GM19372 (cell line): ENCODE results near the gene SLX4IP.
A peak's percentile ranks its signal among the peaks of the same experiment; 100 is the strongest.

Source experiments
- ATAC-seq: cut with Tn5 transposase; IDR thresholded peaks from one replicate; pipeline ENCODE4 v1.9.1; 2021; ENCODE audit warnings: mild to moderate bottlenecking, low read depth, moderate library complexity; ENCODE audit not compliant: unreplicated experiment

The SLX4IP gene

GRCh38 chr20:10462516-10462915 is 27.4 kb downstream of the SLX4IP start:
- ATAC-seq = no peak

- no peak for ATAC-seq
These were observed 28.5 kb downstream of the SLX4IP start for GRCh38 chr20:10463622-10464021.

GRCh38 chr20:10465135-10465534 is 30.0 kb downstream of the SLX4IP start:
- ATAC-seq = no peak

GRCh38 chr20:10466325-10466724 is 31.2 kb downstream of the SLX4IP start:
- ATAC-seq = no peak

- no peak for ATAC-seq
These were observed 31.8 kb downstream of the SLX4IP start for GRCh38 chr20:10466855-10467254.

- ATAC-seq = no peak
These were observed 32.7 kb downstream of the SLX4IP start for GRCh38 chr20:10467681-10468339.

GRCh38 chr20:10468340-10468845 is 33.3 kb downstream of the SLX4IP start:
- ATAC-seq = no peak

GRCh38 chr20:10469056-10469455 is 34.0 kb downstream of the SLX4IP start:
- no peak for ATAC-seq

GRCh38 chr20:10469599-10469998 is 34.5 kb downstream of the SLX4IP start:
- no peak for ATAC-seq

GRCh38 chr20:10470276-10470675 is 35.2 kb downstream of the SLX4IP start:
- no peak for ATAC-seq

GRCh38 chr20:10472871-10473270 is 37.8 kb downstream of the SLX4IP start:
- ATAC-seq = no peak

GRCh38 chr20:10474606-10475184 is 39.6 kb downstream of the SLX4IP start:
- no peak for ATAC-seq

- no peak for ATAC-seq
These were observed 40.1 kb downstream of the SLX4IP start for GRCh38 chr20:10475225-10475624.

GRCh38 chr20:10476319-10476724 is 41.2 kb downstream of the SLX4IP start:
- ATAC-seq = peak; percentile 76

GRCh38 chr20:10478205-10478604 is 43.1 kb downstream of the SLX4IP start:
- ATAC-seq = no peak

- ATAC-seq = no peak
These were observed 43.8 kb downstream of the SLX4IP start for GRCh38 chr20:10478930-10479329.

- ATAC-seq = no peak
These were observed 46.6 kb downstream of the SLX4IP start for GRCh38 chr20:10481676-10482075.

- no peak for ATAC-seq
These were observed 48.6 kb downstream of the SLX4IP start for GRCh38 chr20:10483691-10484090.

GRCh38 chr20:10487142-10488136 is 52.3 kb downstream of the SLX4IP start:
- ATAC-seq = no peak

GRCh38 chr20:10488534-10488933 is 53.4 kb downstream of the SLX4IP start:
- no peak for ATAC-seq

- ATAC-seq = no peak
These were observed 54.7 kb downstream of the SLX4IP start for GRCh38 chr20:10489853-10490252.
